Measurements from ENCODE around the gene ELP2.
A peak's percentile ranks its signal among the peaks of the same experiment; 100 is the strongest.

ELP2 gene

DNA sequence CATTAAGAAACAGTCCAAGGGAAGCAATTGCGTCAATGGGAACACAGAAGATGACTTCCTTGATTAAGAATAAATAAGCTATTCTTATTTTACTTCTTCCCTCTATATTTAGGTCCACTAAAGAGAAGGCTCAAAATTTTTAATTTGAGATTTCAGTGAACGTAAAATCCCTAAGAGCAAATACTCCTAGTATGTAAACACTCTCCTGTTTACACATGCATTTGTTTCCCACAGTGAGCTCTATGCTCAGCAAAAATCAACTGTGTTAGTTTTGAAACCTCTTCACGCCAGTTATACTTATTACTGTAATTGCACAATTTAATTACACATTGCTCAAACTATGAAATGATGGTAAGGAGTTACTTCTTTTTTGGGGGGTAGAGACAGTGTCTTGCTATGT, 9.4 kb upstream of the ELP2 start:
- DNase-seq (ENCODE audit: low read depth in 2 of 2), result no peak

- no peak for DNase-seq (ENCODE audit: low read depth in 2 of 2)
Measured at GRCh38 chr18:36124841-36125240, 4.9 kb upstream of the ELP2 start.

DNA sequence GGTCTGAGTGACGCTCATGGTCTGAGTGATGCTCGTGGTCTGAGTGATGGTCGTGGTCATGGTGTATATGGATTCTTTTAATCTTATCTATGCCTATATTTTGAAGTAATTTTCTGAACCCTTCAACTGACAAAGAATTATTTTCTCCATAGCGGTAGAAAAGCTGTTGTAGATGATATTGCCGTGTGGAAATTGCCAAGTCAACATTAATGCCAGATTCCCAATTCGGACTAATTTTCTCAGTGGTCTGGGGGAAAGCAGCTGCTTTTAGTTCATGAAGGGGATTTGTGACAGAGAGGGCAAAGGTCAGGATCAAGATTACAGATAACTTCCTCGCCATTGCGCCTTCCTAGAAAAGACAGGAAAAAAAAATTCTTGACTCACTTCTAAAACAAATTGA, 3.0 kb upstream of the ELP2 start:
- DNase-seq (ENCODE audit: low read depth in 2 of 2), result no peak

GRCh38 chr18:36127836-36128529, 1.7 kb upstream of the ELP2 start:
- DNase-seq (ENCODE audit: low read depth in 2 of 2), result no peak

DNA sequence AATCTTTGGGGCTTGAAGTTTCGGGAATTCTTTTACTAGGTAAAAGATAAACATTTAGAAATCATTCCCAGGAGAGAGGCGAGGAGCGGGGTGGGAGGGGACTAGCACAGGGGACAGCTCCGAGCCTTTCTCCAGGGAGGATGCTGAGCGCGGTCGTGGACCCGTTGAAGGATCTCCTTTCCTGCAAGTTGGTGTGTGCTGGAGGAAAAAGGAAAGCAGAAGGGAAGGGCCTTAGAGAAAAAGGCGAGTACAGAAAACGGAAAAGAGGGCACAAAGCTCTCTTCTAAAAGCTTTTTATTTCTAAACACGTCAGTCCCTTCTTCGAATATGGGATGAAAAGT, 1.2 kb upstream of the ELP2 start:
- no peak for DNase-seq (ENCODE audit: low read depth in 2 of 2)

DNA sequence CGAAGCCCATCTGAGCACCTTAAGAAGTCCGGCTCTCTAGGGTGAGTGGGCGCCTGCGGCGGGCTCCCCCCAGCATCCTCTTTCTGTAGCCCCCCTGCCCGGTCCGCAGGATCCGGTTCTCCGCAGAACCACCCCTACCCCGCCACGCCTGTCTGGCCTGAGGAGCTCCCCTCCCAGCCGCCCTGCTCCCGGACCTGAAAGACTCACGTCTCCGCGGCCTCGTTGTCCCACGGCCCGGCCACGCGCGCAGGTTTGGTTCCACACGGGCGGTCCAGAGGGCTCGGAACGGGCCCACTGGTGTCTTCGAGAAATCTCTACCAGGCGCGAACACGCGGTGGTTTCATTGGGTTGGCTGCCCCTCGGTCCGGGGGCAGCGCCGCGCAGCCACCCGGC, 796 bp upstream of the ELP2 start:
- no peak for DNase-seq (ENCODE audit: low read depth in 2 of 2)

- no peak for DNase-seq (ENCODE audit: low read depth in 2 of 2)
Measured at GRCh38 chr18:36130039-36130831, 536 bp downstream of the ELP2 start.

DNA sequence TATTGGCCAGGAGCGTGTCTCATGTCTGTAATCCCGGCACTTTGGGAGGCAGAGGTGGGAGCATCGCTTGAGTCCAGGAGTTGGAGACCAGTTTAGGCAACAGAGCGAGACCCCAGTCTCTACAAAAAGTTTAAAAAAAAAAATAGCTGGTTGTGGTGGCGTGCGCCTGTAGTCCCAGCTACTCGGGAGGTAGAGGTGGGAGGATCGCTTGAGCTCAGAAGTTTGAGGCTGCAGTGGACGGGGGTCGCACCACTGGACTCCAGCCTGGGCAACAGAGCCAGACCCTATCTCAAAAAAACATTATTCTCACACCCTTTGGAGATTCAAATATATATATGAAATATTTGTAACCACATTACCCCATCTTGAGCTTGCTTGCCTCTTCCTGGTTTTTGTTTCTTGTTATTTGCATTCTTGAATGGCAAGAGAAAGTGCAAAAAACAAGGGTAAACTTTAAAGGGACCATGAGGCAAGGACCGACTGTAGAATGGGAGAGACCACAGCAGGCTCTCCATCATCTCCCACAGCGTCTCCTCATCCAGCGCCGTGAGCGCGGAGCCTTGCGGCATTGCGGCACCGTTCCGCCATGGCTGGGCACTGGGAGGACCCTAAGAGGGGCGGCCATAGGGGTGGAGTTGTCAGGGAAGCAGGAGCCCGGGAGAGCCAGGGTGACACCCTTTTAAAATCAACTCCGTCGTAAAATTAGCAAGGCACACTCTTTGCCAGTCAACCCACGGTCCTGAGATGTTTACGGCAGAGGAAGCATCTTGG, 1.4 kb downstream of the ELP2 start:
- no peak for DNase-seq (ENCODE audit: low read depth in 2 of 2)

DNA sequence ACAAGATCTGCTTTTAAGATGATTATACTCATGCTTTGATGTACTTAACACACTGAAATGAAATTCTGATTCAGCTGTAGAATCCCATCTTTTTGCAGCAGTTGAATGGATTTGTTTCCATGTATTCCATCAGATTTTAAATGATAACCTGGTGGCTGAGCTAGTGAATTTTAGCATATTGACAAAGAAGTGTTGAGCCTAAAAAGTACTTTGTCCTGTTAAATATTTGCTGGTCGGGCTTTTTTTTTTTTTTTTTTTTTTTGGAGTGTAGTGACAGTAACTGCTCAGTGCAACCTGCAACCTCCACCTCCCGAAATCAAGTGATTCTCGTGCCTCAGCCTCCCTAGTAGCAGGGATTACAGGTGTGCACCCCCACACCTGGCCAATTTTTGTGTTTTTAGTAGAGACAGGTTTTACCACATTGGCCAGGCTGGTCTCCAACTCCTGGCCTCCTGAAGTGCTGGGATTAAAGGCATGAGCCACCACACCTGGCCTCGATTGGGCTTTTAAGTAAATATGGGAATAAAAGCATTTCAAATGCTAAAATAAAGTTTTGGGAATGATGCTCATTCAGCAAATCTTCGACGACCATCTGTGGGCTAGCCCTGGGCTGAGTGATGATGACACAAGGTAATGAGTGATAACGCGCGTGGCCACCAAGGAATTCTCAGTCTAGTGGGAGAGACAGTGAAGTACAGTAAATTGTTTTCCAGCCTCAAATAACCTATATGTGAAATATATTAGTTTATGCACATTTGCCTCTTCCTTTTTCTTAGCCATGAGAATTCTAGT, 2.2 kb downstream of the ELP2 start:
- DNase-seq (ENCODE audit: low read depth in 2 of 2), result no peak

DNA sequence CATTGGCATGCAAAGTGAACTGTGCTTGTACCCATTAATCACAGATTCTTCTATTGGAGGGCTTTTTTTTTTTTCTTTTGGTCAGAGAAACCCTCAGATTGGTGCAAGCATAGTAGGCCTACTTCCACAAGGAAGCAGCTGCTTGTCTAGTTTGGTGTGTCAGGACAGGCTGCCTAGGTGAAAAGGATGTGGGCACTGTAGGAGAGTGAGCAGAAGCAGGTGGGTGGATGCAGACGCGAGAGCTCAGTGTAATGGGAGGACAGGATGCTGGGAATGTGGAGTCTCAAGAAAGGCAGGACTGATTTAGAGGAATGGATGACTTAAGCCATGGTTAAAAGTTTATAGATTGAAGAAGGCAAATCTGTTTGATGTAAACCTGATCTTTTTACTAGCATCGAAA, 3.1 kb downstream of the ELP2 start:
- no peak for DNase-seq (ENCODE audit: low read depth in 2 of 2)

DNA sequence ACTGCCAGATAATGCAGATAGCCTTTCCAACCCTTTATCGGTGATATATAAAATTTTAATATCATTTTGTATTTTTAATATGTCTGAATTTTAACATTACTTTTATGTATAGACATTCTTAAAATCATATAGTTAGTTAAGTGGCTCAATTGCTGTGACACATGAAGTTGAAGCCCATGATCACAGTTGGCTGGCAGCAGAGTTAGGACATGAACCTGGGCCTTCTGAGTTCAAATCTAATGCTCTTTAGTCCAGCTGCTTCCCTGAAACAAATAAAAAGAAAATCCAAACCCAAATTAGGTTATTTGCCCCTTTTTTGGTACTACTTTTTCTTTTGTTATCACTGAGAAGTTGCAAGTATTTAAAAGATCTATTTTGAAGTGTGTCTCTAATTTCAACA, 5.6 kb downstream of the ELP2 start:
- no peak for DNase-seq (ENCODE audit: low read depth in 2 of 2)

DNA sequence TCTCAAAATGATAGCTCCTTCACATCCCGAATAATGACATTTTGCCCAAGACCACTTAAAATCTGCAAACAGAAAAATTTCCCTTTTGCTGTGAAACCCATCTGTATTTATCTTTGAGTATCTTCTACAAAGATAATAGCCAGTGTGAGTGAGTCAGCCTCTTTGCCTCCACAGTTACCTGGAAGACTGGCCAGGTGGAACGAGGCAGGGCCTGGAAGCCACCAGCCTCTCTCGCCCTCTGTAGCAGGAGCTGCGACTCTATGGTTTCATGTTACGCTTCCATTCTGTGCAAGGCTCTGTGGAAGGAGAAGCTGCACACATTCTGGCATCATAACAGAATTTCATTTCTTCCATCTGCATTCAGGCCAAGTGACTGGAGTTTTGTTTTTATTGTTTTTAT, 9.5 kb downstream of the ELP2 start:
- DNase-seq (ENCODE audit: low read depth in 2 of 2), result no peak

DNA sequence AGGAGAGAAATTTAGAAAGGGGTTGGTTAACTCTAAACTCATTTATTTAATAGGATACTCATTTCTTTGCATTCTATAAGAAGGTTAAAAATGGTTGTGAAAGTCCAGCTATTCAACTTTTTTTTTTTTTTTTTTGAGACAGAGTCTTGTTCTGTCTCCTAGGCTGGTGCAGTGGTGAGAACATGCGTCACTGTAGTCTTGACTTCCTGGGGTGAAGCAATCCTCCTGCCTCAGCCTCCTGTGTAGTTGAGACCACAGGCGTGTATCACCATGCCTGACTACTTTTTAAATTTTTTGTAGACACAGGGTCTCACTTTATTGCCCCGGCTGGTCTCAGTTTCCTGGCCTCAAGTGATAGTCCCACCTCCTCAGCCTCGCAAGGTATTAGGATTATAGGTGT, 11.9 kb downstream of the ELP2 start:
- DNase-seq (ENCODE audit: low read depth in 2 of 2), result no peak

- DNase-seq (ENCODE audit: low read depth in 2 of 2), result no peak
Measured at GRCh38 chr18:36142751-36143150, 13.1 kb downstream of the ELP2 start.

DNA sequence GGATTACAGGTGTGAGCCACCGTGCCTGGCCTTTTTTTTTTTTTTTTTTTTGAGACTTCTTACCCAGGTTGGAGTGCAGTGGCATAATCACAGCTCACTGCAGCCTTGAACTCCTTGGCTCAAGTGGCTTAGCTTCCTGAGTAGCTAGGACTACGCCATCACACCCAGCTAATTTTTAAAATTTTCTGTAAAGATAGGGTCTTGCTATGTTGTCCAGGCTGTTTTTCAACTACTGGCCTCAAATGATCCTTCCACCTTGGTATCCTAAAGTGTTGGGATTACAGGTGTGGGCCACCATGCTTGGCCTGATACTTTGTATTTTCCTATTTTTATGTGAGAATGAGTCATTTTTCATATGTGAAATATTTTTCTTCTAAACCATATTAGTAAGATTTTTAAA, 13.7 kb downstream of the ELP2 start:
- no peak for DNase-seq (ENCODE audit: low read depth in 2 of 2)

- DNase-seq (ENCODE audit: low read depth in 2 of 2), result no peak
Measured at GRCh38 chr18:36149514-36150289, 20.0 kb downstream of the ELP2 start.

DNA sequence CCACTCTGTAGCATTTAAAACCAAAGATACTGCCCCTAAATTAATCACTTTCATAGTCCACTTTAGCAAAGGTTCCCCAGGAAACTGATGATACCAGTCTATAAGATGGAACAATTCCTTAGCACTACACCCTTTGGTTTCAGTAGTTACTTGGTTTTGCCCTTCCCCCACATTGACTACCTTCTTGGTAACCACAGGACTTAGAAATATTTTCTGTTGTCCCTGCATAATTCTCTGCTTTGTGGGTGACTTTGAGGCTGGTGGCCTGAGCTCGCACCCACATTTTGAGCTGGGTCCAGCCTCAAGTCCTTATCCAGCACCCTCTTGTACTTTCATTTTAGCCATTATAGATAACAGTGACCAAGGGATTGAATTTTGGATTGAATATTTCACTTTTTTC, 23.1 kb downstream of the ELP2 start:
- DNase-seq (ENCODE audit: low read depth in 2 of 2), result no peak

GRCh38 chr18:36153203-36153602, 23.5 kb downstream of the ELP2 start:
- peak; percentile 89 to 92 for DNase-seq (ENCODE audit: low read depth in 2 of 2)

DNA sequence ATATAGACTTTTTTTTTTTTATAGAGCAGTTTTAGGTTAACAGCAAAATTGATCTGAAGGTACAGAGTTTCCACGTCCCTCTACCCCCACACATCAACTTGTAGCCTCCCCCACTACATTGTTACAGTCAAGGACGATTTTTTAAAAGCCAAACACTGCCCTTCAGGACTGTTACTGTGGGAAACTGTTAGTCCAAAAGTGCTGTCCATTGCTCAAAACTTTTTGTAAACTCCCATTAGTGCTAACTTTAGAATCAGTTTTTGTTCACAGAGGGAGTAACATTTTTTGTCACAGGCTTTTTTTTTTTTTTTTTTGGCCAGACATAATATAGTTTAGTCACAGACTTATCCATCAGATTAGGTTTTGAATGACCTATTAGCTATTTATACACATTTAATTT, 24.1 kb downstream of the ELP2 start:
- no peak for DNase-seq (ENCODE audit: low read depth in 2 of 2)

DNA sequence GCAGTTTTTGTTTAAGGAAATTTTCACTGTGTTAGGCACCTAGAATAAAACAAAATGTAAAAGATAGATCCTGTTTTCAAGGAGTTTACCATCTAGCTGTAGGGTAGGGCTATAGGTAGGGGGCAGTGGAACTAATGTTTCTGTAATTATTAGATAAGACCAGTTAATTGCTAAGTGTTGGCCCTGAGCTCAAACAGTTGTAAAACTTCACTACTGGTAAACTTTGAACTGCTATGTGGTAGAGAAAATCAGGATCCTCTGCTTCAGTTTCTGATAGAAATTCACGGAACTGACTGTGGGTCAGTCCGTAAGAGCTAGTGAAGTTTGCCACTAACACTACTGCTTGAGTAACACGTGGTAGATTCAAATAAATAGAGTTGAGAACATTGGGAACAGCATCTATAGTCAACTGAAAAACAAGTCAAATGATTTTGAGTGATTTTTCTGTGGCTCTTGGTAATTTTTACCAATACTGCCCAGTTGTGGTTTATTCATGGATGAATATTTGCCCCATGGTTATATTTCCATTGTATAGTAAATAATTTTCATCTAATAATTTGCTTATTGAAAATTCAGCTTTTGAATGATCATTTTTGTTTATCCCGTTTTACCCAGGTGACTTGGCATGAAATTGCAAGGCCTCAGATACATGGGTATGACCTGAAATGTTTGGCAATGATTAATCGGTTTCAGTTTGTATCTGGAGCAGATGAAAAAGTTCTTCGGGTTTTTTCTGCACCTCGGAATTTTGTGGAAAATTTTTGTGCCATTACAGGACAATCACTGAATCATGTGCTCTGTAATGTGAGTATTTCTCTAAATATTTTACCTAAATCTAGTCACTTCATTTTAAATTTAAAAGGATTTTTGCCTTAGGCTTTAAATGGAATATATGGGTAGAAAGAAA, 26.4 kb downstream of the ELP2 start:
- no peak for DNase-seq (ENCODE audit: low read depth in 2 of 2)
